GM12878 (cell line): ENCODE measurements around the gene ISCA2. TPM values are rescaled to one million over a fixed set of nuclear protein-coding genes. Genes with fewer than 3 reads are reported as not detected.

Experiments
- ATF3 ChIP-seq: IDR thresholded peaks from 2 replicates; pipeline ENCODE4 v1.6.1; 2011; ENCODE audit warnings: low read depth, mild to moderate bottlenecking, low read length, moderate library complexity, borderline replicate concordance; ENCODE audit errors: extremely low read depth
- CEBPZ ChIP-seq: fragments of 150-350 bp; IDR thresholded peaks from 2 replicates; pipeline ENCODE4 v1.6.1; 2016; ENCODE audit warnings: low read depth, low read length
- ESRRA ChIP-seq: IDR thresholded peaks from 2 replicates; pipeline ENCODE4 v1.6.1; 2012; ENCODE audit warnings: mild to moderate bottlenecking, low read length, improper control_type of control experiment
- HDAC2 ChIP-seq: fragments of 200-600 bp; sonication (generic); IDR thresholded peaks from 2 replicates; pipeline ENCODE4 v1.6.1; 2017
- JUND ChIP-seq: IDR thresholded peaks from 2 replicates; pipeline ENCODE4 v1.6.1; 2012; ENCODE audit warnings: low read depth, mild to moderate bottlenecking, low read length, improper control_type of control experiment, moderate library complexity
- KDM1A ChIP-seq: fragments of 200-600 bp; sonication (generic); IDR thresholded peaks from 2 replicates; pipeline ENCODE4 v1.6.1; 2016; ENCODE audit warnings: borderline replicate concordance
- NBN ChIP-seq: fragments of 450-650 bp; IDR thresholded peaks from 2 replicates; pipeline ENCODE4 v1.6.1; 2016
- NKRF ChIP-seq: fragments of 450-650 bp; conservative IDR thresholded peaks from 2 replicates; pipeline ENCODE4 v1.6.1; 2017; ENCODE audit warnings: mild to moderate bottlenecking, moderate library complexity
- RELA ChIP-seq: fragments of 450-650 bp; IDR thresholded peaks from 2 replicates; pipeline ENCODE4 v1.8.0; 2014; ENCODE audit warnings: borderline replicate concordance; ENCODE audit not compliant: partially characterized antibody
- polyA plus RNA-seq, 11 experiments: library from polyadenylated mRNA; depleted of rRNA in 4 of 11; unstranded in 6 of 11; stranded (reverse) in 5 of 11; fragments of >200 nt; fragmentation: Nextera tagmentation in 4 of 11; fragmentation: Illumina TruSeq in 1 of 11; extraction: Ambion mirVana in 4 of 11; extraction: Trizol in 1 of 11; gene quantifications; 1 replicate in 1 of 11; 2 replicates in 10 of 11; pipeline versions ENCODE4 v1.2.1 to v1.2.3, GENCODE V29; 2011 to 2016; ENCODE audit warnings: inconsistent platforms in 2 of 11, missing spikeins in 2 of 11, low read depth in 1 of 11
- total RNA-seq, 4 experiments: library from RNA; depleted of rRNA in 3 of 4; stranded (reverse); fragments of >200 nt in 3 of 4; fragmentation: Illumina TruSeq in 1 of 4; extraction: Trizol in 1 of 4; gene quantifications; 2 replicates each; pipeline versions ENCODE4 v1.2.1 to v1.2.3, GENCODE V29; 2013 to 2021

The ISCA2 gene
- total and polyA plus RNA-seq, 10 of the 15 experiments (the other 5 are each of a cell fraction or from before 2014, with no cell fraction given): 7.5 to 116 (median 32.5) TPM

- no peak for TF ChIP-seq NKRF
- no peak for TF ChIP-seq JUND
- TF ChIP-seq HDAC2: no peak
- TF ChIP-seq RELA: no peak
- TF ChIP-seq NBN: no peak
- no peak for TF ChIP-seq KDM1A
- no peak for TF ChIP-seq CEBPZ
- no peak for TF ChIP-seq ESRRA
- TF ChIP-seq ATF3: no peak
These were observed 14.3 kb downstream of the ISCA2 start (continued) for GRCh38 chr14:74507840-74508239.
